Right lung (tissue), 5 donors: ENCODE measurements around the gene TMEM37. TPM values are rescaled to one million over a fixed set of nuclear protein-coding genes. Genes with fewer than 3 reads are reported as not detected.

Experiments
- DNase-seq, 2 donors: peaks; one replicate each; pipeline ENCODE4 v3.0.0-alpha.2; 2013
- polyA plus RNA-seq, 5 donors: library from polyadenylated mRNA; unstranded; fragments of 120-200 nt; gene quantifications; one replicate each; pipeline versions ENCODE4 v1.2.1 to v1.2.3, GENCODE V29; 2013; ENCODE audit warnings: inconsistent platforms in 1 of 5, low replicate concordance in 1 of 5; ENCODE audit not compliant: insufficient read length in 5 of 5, insufficient read depth in 1 of 5

The TMEM37 gene
- polyA plus RNA-seq, 5 donors = 28.4 to 31.4 (median 29.1) TPM

- no peak for DNase-seq
Measured at GRCh38 chr2:119449521-119449920, 17.9 kb downstream of the TMEM37 start.

DNA sequence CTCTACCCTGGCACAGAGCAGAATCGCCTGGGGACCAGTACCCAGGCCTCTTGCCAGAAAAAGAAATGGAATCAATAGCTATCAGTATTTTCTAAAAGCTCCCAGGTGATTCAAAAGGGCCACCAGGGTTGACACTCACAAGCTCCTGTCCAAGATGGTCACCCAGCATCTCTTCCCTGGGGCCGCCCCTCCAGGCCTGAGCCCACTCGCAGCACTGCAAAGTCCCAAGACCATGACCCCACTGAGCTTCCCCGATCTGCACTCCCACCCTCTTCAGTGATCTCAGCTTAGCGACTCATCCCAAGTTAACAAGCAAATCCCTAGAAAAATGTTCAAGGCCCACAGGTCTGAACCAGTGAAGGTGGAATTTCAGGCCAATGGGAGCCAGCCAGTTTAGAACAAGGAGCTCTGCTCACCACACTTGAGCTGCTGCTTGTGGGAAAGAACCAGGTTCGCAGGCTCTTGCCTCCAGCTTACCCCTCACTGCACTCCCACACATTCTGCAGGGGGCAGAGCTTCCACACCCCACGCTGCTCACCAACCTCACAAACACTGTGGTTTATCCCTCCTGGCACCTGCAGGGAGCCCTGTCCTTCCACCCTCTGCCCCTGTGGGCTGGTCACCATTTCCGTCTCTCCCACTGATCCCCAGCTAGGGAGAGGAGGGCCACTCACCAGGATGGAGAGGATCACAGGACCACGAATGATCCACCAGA lies 19.8 kb downstream of the TMEM37 start:
- no peak for DNase-seq

GRCh38 chr2:119453972-119454593 lies 22.4 kb downstream of the TMEM37 start:
- DNase-seq = no peak

DNA sequence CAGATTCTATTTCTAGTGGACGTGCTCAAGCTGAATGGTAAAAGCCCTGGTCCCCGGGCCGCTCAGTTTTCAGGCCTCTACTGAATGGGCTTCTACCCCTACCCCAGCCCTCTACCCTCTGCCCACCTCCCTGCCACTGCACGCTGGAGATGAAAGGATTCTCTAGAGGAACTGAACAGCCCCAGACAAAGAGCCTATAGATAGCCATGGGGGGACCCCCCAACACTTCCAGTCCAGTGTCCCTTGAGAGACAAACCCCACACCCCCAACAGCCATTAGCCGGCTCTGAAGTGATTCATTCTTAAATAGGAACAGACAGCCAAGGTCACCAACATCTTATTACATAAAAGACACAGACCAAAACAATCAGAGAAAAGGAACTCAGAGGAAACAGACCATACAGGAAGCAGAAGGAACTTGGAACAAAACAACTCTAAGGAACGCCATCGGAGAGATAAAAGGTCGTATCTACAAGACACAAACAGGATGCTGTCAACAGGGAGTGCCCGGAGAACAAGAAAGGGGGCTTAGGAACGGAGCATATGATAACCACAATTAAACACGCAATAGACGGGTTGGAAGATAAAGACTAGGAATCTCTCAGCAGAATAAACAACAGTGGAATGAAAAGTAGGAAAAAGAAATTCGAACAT lies 23.5 kb downstream of the TMEM37 start:
- no peak for DNase-seq

DNA sequence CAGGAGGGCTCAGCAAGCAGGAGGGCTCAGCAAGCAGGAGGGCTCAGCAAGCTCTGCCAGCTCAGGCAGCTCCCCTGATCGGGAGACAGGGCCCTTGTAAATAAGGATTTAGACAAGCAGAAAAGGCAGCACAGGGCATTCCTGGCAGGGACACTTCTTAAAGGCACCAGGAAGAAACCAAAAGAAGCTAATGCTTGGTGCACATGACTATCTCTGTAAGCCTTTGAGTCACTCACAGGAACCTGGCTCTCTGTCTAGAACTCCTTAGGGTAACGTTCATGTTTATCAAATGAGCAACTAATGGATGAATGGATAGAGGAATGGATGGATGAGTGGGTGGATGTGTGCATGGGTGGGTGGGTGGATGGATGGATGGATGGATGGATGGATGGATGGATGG lies 28.4 kb downstream of the TMEM37 start:
- DNase-seq = no peak

DNA sequence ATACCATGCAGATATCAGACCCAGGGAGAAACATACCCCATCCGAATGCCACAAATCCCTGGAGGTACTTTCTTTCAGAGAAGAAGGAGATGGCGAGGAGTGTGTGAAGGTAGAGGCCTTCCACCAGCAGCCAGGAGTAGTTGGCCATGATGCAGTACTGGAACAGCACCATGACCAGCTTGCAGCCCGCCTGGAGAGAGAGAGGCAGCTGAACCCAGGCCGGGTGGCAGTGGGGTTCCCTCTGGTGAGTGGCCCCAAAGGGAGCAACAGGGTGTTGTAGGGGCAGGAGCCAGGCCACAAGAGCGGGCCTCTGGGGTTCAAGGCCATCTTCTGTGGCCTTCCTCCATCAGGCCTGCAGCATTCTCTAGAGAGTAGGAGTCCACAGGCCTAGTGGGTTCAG lies 30.2 kb downstream of the TMEM37 start:
- DNase-seq = no peak

DNA sequence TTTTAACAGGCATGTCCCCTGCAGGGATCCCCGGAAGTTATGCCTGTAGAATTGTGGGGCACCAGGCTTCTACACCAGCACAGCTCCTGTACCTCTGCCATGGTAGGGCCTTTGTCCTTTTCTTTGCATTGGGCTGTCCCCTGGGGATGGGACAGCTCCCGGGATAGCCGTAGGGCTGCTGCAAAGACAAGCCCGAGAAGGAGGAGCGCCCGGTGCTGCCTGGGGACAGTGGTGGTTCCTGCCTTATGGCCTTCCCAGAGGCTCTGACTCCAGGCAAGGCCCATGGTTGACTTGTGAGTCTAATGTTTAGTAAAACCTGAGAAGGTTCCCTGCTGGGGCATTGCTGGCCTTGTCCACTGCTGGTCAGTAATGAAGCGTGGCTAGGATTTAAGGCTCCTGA lies 30.9 kb downstream of the TMEM37 start:
- no peak for DNase-seq

DNA sequence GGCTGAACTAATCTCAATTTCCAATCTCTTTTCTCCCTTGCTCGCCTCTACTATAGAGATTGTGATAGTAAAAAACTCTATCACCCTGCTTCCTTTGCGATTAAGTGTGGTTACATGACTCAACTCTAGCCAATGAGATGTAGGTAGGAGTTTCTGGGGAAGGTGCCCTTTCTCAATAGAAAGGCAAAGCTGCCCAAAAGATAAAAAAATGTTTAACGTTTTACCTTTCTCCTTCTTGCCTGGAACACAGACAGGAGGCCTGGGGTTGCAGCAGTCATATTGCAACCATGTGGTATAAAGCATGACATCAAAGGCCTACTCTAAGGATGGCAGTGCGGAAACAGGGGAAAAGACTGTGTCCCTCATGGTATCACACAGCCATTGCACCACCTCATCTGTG lies 31.5 kb downstream of the TMEM37 start:
- DNase-seq = no peak

DNA sequence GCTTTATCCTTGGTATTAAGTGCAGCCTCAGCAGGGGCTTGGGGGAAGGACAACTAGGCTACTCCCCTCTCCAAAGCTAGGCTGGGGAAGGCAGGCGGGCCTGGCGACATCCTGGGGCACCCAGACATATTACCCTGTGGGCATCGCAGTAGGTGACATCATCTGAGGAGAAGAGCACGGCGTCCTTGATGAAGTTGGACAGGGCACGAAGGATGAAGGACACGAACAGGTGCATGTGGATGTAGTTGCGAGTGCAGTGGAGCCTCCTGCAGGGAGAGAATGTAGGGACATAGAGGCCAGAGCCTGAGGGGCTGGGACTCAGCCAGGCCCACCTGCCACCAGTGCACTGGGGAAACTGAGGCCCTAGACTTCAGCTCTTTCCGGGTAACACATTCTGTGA lies 32.3 kb downstream of the TMEM37 start:
- DNase-seq = no peak

DNA sequence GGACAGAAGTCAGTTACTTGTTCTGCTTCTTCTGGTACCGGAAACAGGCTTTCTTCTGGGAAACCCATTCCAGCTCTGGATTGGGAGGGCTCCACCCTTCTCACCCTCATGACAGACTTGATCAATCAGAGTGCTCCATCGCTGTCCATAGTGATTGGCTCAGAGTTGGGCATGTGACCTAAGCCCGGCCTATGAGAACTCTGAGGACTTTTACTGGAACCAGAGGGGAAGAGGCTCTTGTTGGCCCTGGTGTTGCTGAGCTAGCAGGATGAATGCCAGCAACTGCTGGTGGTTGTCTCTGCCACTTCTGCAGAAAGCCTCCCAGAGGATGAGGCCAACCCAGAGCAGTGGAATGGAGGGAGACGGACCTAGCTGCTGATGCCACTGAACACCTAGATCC lies 33.3 kb downstream of the TMEM37 start:
- DNase-seq = peak; percentile 56 to 60

DNA sequence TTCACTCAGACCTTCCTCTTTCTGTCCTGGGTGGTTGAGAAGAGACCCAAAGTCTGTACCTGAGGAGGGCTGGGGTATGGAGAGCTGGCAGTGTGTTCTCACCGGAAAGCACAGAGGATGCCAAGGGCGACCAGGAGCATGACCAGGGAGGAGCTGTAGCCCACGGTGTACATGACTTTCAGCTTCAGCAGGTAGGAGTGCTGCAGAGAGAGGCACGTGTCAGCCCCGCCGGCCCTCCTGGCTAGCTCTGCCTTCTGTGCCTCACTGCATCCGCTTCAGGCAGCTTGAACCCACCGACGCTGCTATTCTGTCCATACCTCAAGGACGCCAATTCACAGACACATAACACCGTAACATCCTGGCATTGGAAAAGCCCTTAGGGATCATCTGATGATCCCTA lies 34.0 kb downstream of the TMEM37 start:
- DNase-seq = no peak

GRCh38 chr2:119466373-119466772 lies 34.7 kb downstream of the TMEM37 start:
- no peak for DNase-seq

DNA sequence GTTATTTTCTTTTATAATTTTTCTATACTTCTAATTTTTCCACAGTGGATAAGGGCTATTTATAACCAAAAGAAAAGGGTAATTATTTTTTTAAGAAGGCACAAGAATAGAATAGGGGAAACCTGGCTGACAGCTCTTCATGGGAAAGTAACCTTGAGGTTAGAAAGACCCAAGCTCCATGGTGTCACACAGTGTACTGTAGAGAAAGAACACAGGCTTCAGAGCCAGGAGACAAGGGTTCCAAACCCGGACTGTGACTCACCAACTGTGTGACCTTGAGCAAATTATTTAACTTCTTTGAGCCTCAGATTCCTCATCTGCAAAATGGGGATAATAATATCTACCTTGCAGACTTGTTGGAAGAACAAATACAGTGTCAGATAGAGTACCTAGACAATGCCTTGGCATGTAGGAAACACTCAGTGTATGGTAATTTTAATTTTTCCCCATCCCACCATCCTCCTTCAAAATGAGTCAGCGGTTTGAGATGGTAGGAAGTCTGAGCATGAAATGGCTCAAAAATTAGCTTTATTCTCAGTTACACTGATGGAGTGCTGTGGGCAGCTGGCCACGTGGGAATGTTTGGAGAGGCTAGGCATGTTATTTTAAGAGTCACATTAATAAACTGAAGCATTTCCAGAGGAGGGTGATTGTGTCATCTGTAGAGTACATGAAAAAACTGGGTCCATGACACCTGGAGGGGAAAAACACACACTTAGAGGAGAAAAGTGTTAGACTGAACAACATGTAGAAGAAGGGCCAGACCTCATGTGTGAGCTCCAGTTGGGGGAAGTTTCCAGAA lies 36.7 kb downstream of the TMEM37 start:
- no peak for DNase-seq

GRCh38 chr2:119469131-119469530 lies 37.5 kb downstream of the TMEM37 start:
- no peak for DNase-seq

DNA sequence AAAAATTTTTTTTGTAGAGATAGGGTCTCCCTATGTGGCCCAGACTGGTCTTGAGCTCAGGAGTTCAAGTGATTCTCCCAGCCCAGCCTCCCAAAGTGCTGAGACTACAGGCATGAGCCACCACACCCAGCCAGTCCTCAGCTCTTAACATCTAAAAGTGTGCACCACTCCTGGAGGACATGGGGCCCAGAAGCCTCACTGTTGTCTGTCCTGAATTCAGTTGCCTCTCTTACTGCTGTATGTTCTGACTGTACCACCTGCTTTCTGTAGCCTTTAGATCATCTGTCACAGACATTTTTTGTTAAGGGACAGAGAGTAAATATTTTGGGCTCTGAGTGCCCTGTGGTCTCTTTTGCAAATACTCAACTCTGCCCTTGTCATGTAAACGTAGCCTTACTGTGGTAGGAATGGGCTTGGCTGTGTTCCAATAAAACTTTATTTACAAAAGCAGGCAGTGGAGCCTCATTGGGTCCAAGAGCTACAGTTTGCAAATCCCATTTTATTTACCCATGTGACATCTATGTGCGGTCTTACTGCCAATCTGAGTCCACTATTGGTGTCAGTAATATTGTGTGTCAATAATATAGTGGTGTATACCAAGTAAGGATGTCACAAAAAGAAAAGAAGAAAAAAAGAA lies 38.1 kb downstream of the TMEM37 start:
- no peak for DNase-seq

DNA sequence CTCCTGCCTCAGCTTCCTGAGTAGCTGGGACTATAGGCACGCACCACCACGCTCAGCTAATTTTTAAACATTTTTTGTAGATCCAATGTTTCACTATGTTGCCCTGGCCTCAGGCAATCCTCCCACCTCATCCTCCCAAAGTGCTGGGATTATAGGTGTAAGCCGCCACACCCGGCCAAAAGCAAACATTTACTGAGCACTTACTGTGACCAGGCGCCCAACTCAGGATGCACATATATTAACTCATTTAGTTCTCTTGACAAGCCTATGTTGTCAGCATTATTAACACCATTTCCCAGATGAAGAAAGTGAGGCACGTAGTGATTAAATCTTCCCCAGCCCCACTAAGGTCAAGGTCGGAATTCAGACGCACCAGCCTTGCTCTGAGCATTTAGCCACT lies 41.1 kb downstream of the TMEM37 start:
- no peak for DNase-seq

GRCh38 chr2:119473621-119474370 lies 42.1 kb downstream of the TMEM37 start:
- DNase-seq = no peak

- DNase-seq = no peak
Measured at GRCh38 chr2:119474371-119475224, 42.9 kb downstream of the TMEM37 start.

- DNase-seq = no peak
Measured at GRCh38 chr2:119475225-119475856, 43.7 kb downstream of the TMEM37 start.

DNA sequence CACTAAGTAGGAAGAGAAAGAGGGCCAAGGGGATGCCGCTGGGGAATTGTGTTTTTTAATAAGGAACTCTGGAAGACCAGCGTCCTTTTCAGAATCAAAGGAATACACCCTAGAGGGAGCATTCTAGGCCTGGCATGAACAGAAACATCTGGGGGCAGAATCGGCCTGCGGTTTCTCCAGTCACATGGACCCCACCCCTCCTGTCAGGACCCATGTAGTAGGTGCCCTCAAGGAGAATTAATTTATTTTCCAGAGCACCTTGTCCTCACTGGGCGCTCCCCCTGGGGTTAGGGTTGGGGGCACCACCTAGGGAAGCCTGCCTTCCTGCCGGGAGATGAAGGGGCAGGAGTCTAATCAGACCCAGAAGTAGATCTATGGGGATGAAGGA lies 44.2 kb downstream of the TMEM37 start:
- DNase-seq = no peak
